Lower lobe of right lung (tissue), 2 donors: ENCODE results near the gene RRP1. TPM values are rescaled to one million over a fixed set of nuclear protein-coding genes. Genes with fewer than 3 reads are reported as not detected.
A peak's percentile ranks its signal among the peaks of the same experiment; 100 is the strongest.

Experiments used
- ATAC-seq, 2 donors: fragments of 200-7000 bp; cut with Tn5 transposase; one replicate each; pipeline ENCODE4 v1.9.1; 2020 to 2022; ENCODE audit warnings: mild to moderate bottlenecking in 2 of 2, moderate library complexity in 2 of 2
- DNase-seq: peaks from one replicate; pipeline ENCODE4 v3.0.0-alpha.2; 2020
- H3K27ac ChIP-seq: fragments of 200-600 bp; one replicate; pipeline ENCODE4 v1.8.0; 2022
- H3K27me3 ChIP-seq: fragments of 200-600 bp; one replicate; pipeline ENCODE4 v1.8.0; 2022; ENCODE audit warnings: low read depth
- H3K36me3 ChIP-seq: fragments of 200-600 bp; one replicate; pipeline ENCODE4 v1.8.0; 2022; ENCODE audit warnings: mild to moderate bottlenecking
- H3K4me1 ChIP-seq: fragments of 200-600 bp; one replicate; pipeline ENCODE4 v1.8.0; 2022
- H3K4me3 ChIP-seq: fragments of 200-600 bp; one replicate; pipeline ENCODE4 v1.8.0; 2022; ENCODE audit warnings: mild to moderate bottlenecking
- H3K9me3 ChIP-seq: fragments of 200-600 bp; one replicate; pipeline ENCODE4 v1.8.0; 2022
- intact Hi-C: fragments of 100-400 bp; cut with DNase I; formaldehyde crosslinking; loops from one replicate; pipeline ENCODE4 v1.11.0; 2022
- total RNA-seq: library from RNA; stranded (reverse); fragmentation: NEBNext Ultra II Directional; extraction: Animal tissue kit (Norgen Biotek cat#: 25700); gene quantifications from one replicate; pipeline ENCODE4 v1.2.1, GENCODE V29; 2021
- TF ChIP-seq, protein P1 (sequence below): fragments of 200-600 bp; IDR thresholded peaks from one replicate; pipeline ENCODE4 v1.8.0; 2022; ENCODE audit warnings: antibody characterized with exemption, mild to moderate bottlenecking
- donor health status: DM: no; HTN: yes; CAD: no; lungs with severe emphysema.

Gene RRP1
- total RNA-seq, 1 donor from 2014 or later = 13.6 TPM

DNA sequence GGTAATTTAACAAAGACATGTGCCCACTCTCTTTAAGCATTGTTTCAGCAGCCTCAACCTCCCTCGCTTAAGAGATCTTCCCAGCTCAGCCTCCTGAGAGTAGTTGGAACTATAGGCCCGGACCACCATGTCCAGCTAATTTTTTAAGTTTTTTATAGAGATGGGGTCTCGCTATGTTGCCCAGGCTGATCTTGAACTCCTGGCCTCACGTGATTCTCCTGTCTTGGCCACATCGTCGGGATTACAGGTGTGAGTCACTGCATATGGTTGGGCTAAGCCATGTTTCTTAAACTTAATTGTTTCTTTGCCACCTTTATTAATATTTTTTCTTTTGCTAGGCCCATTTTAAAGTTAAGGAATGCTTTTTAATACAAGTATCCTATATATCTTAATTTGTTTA, 57.1 kb downstream of the RRP1 start:
- no peak for DNase-seq
- no peaks in the 10 kb centered on the region for H3K27me3 ChIP-seq
- intact Hi-C loops = no loop called here
- peaks cover 10% of the 10 kb centered on the region for H3K4me1 ChIP-seq
- no peak for ATAC-seq
- H3K27ac ChIP-seq = no peak overlapping the region
- TF ChIP-seq, protein P1, sequence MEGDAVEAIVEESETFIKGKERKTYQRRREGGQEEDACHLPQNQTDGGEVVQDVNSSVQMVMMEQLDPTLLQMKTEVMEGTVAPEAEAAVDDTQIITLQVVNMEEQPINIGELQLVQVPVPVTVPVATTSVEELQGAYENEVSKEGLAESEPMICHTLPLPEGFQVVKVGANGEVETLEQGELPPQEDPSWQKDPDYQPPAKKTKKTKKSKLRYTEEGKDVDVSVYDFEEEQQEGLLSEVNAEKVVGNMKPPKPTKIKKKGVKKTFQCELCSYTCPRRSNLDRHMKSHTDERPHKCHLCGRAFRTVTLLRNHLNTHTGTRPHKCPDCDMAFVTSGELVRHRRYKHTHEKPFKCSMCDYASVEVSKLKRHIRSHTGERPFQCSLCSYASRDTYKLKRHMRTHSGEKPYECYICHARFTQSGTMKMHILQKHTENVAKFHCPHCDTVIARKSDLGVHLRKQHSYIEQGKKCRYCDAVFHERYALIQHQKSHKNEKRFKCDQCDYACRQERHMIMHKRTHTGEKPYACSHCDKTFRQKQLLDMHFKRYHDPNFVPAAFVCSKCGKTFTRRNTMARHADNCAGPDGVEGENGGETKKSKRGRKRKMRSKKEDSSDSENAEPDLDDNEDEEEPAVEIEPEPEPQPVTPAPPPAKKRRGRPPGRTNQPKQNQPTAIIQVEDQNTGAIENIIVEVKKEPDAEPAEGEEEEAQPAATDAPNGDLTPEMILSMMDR = no peak
- no peaks in the 10 kb centered on the region for H3K36me3 ChIP-seq
- H3K4me3 ChIP-seq = no peak overlapping the region
- H3K9me3 ChIP-seq = no peaks in the 10 kb centered on the region

GRCh38 chr21:43847301-43847700, 57.9 kb downstream of the RRP1 start:
- intact Hi-C loops = no loop called here
- Histone ChIP-seq H3K27me3 (no peaks in the 10 kb centered on the region), H3K9me3 (no peaks in the 10 kb centered on the region), H3K36me3 (no peaks in the 10 kb centered on the region), H3K4me3 (no peak overlapping the region), H3K27ac (no peak overlapping the region), H3K4me1 (peaks cover 10% of the 10 kb centered on the region)
- DNase-seq (no peak), ATAC-seq (no peak)
- TF ChIP-seq, protein P1 = no peak

DNA sequence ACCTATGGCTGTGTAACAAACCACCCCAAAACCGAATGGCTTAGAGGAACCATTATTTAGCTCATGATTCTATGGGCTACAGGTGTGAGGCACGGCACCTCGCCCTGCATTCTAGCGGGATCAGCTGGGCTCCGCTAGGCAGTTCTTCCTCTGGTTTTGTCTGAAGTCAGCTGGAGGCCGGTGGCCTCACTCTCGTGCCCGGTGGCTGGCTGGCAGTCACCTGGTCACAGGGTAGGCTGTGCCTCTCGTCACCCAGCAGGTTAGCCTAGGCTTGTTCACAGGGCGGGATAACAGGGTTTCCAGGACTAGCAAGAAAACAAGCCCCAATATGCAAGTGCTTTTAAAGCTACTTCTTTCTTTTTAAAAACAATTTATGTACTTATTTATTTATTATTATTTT, 59.4 kb downstream of the RRP1 start:
- ATAC-seq (no peak), DNase-seq (no peak)
- intact Hi-C loops = no loop called here
- H3K27me3 ChIP-seq = no peaks in the 10 kb centered on the region
- TF ChIP-seq, protein P1 = no peak
- no peaks in the 10 kb centered on the region for H3K9me3 ChIP-seq
- H3K36me3 ChIP-seq = no peaks in the 10 kb centered on the region
- no peak overlapping the region for H3K4me3 ChIP-seq
- peaks cover 10% of the 10 kb centered on the region for H3K4me1 ChIP-seq
- H3K27ac ChIP-seq = no peak overlapping the region

DNA sequence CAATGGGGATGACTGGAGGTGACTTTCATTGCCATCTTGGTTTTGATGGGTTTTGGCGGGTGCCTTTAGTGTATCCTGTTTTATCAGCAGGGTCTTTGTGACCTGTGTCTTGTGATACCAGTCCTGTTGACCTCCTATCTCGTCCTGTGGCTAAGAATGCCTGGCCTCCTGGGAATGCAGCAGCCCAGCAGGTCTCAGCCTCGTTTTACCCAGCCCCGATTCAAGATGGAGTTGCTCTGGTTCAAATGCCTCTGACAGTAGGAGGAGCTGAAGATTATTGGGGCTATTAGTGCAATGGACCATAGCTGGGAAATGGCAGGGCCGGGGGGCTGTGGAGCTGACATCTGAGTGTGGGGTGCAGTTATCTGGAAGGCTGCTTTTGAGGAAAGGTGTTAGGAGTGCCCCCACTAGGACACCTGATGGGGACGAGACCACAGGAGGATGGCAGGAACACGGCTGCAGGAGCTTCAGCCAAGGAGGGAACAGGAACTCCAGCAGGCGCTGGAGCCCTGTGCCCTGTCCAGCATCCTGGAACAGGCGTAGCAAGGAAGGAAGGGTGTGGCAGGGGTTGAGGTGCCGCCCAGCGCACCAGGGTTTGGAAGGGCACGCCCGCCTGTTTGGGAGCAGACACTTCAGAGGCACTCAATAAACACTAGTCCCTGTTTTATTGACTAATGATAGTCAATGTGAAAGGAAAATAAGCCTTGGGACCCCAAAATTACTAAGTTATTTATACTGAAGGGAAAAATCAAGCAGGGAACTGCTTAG, 60.3 kb downstream of the RRP1 start:
- DNase-seq = no peak
- TF ChIP-seq, protein P1 = no peak
- peaks cover 10% of the 10 kb centered on the region for H3K4me1 ChIP-seq
- intact Hi-C loops = no loop called here
- peak in 1 of 2 donors; percentile 46 for ATAC-seq
- H3K27me3 ChIP-seq = no peaks in the 10 kb centered on the region
- no peaks in the 10 kb centered on the region for H3K36me3 ChIP-seq
- no peak overlapping the region for H3K27ac ChIP-seq
- H3K4me3 ChIP-seq = no peak overlapping the region
- H3K9me3 ChIP-seq = no peaks in the 10 kb centered on the region

DNA sequence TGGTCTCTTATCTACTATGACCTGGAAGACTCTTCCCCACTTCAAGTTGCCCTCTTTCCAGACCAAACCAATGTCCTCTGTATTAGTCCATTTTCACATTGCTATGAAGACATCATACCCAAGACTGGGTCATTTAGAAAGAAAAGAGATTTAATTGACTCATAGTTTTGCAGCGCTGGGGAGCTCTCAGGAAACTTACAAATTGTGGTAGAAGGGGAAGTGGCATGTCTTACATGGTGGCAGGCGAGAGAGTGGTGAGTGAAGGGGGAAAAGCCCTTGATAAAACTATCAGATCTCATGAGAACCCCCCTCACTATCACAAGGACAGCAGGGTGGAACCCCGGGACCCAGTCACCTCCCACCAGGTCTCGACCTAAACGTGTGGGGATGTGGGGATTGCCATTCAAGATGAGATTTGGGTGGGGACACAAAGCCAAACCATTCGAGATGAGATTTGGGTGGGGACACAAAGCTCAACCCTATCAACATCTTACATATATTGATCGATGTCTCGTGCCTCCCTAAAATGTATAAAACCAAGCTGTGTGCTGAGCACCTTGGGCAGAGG, 61.4 kb downstream of the RRP1 start:
- ATAC-seq (no peak), DNase-seq (no peak)
- TF ChIP-seq, protein P1 = no peak
- Histone ChIP-seq H3K27me3 (no peaks in the 10 kb centered on the region), H3K36me3 (no peaks in the 10 kb centered on the region), H3K27ac (no peak overlapping the region), H3K4me3 (no peak overlapping the region), H3K4me1 (peaks cover 10% of the 10 kb centered on the region), H3K9me3 (no peaks in the 10 kb centered on the region)
- intact Hi-C loops = no loop called here
